Epithelial cell of proximal tubule (primary cell): ENCODE measurements around the gene PTAFR. TPM values are rescaled to one million over a fixed set of nuclear protein-coding genes. Genes with fewer than 3 reads are reported as not detected.
A peak's percentile ranks its signal among the peaks of the same experiment; 100 is the strongest.

Experiments used
- DNase-seq: peaks from one replicate; pipeline ENCODE4 v3.0.0-alpha.2; 2011; ENCODE audit warnings: low read depth
- H3K4me3 ChIP-seq: 2 replicates; pipeline ENCODE4 v1.5.1; 2011; ENCODE audit warnings: low read depth, mild to moderate bottlenecking, low read length
- total RNA-seq: library from RNA; depleted of rRNA; stranded (reverse); fragments of >200 nt; gene quantifications from 2 replicates; pipeline ENCODE4 v1.2.3, GENCODE V29; 2015
- TF ChIP-seq, protein P1 (sequence below): conservative IDR thresholded peaks from 2 replicates; pipeline ENCODE4 v1.5.1; 2012; ENCODE audit warnings: low read depth, mild to moderate bottlenecking, low read length

The PTAFR gene, protein sequence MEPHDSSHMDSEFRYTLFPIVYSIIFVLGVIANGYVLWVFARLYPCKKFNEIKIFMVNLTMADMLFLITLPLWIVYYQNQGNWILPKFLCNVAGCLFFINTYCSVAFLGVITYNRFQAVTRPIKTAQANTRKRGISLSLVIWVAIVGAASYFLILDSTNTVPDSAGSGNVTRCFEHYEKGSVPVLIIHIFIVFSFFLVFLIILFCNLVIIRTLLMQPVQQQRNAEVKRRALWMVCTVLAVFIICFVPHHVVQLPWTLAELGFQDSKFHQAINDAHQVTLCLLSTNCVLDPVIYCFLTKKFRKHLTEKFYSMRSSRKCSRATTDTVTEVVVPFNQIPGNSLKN
- 2.7 and 4.9 TPM in 2 replicates for total RNA-seq

DNA sequence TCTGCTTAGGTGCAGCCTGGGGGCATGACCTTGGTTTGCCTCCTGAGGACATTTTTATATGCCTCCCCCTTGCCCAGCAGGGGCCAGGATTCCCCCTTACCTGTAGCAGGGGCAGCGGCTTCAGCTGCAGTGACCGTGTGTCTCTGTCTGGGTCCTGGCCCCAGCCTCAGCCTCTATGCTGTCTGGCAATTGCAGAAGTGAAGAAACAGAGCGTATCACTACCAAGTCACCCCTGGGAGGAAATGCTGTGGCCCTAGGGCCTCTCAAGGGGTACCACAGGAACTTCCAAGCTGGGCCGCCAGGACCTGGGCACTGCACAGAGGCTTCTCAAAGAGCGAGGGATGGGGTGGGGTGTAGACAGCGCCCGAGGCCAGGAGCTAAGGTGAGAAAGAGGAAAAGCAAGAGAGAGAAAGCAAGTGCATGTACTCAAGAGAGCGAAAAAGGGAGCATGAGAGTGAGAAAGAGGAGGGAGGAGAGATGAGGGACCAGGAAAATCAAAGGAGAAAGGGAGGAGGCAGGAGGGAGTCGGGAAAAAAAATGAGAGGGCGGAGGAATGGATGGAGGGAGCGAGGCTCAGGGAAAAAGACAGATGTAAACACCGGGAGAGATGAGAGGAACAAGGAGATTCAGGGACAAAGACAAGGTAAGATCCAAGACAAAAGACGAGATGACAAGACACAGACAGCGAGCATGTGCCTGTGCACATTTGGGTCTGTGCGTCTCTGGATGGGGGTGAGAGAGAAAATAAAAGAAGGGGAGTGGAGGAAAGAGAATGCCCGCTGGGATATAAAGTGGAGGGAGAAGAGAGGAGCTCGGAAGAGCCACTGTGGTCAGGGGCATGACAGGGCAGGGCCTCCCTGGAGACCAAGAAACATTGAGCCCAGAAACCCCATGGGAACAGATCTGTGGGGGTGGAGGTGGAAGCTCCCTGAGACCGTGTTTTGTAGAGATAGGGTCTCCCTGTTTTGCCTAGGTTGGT is at the start of gene PTAFR:
PTAFR (minus strand) TSS at position 199 of the 979 bp plus-strand sequence. CDS start 25,669 bp downstream, outside the sequence.
- TF ChIP-seq, protein P1, sequence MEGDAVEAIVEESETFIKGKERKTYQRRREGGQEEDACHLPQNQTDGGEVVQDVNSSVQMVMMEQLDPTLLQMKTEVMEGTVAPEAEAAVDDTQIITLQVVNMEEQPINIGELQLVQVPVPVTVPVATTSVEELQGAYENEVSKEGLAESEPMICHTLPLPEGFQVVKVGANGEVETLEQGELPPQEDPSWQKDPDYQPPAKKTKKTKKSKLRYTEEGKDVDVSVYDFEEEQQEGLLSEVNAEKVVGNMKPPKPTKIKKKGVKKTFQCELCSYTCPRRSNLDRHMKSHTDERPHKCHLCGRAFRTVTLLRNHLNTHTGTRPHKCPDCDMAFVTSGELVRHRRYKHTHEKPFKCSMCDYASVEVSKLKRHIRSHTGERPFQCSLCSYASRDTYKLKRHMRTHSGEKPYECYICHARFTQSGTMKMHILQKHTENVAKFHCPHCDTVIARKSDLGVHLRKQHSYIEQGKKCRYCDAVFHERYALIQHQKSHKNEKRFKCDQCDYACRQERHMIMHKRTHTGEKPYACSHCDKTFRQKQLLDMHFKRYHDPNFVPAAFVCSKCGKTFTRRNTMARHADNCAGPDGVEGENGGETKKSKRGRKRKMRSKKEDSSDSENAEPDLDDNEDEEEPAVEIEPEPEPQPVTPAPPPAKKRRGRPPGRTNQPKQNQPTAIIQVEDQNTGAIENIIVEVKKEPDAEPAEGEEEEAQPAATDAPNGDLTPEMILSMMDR: no peak
- no peak for DNase-seq
- no peak within 1 kb of the TSS for H3K4me3 ChIP-seq

DNA sequence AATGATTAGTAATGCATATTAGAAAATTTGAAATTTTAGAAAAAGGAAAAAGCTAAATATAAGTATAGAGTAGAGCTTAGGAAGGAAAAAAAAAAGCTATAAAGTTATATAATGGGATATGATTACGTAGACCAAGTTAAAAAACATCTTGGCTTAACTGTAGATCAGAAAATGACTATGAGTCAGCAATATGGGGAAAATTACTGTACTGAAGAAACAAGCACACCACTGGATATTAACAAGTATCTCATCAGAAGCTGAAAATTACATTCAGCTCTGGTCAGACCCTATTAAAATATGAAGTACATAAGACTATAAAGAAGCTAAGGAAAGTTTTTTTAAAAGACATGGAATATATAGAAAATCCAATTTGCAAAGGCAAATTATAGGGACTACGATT is 36.8 kb upstream of the PTAFR start:
- TF ChIP-seq, protein P1: no peak
- H3K4me3 ChIP-seq: no peak overlapping the region
- no peak for DNase-seq

DNA sequence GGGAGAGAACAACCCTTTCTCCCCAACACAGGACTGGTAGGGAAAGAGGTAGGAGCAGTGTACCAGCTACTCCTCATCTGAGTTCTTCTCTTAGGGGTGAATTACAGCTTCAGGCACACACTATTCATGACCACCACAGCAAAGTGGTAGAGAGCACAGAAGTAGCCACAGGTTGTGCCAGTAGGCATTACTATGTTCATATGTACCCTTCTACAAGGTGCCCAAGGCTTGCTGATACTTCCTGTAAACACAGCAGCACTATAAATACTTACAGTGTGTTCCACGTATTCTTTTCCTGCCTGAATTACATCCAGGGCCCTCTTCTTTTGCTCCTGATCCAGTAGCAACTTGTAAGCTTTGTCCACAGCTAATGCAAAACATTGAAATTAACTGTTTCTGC is 33.2 kb upstream of the PTAFR start:
- TF ChIP-seq, protein P1: no peak
- no peak for DNase-seq
- no peak overlapping the region for H3K4me3 ChIP-seq

DNA sequence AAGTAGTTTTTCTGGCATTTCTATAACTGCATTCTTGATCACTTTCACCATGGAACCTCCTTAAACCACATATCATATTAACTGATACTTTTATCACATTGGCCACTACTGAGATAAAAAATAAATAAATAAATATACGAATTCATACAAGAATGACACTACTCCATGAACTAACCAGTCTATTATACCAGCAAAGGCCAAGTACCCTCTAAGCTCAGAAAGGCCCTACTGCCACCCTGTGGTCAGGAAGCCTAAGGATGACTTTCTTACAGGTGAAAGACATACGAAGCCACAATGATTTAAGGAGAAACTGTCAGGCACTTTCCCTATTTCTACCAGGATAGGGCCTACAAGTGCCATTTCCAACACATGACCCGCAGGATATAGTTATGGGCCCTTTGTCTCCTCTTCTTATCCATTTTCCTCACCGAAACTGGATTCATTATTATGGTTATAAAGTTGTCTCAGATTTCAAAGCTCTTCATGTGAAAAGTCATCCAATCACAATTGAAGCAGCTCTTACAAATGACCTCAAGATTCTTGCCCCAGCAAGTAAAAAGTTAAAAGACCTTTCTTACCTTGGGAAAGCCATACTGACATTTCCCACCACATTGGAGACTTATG is 32.4 kb upstream of the PTAFR start:
- peak; percentile 29 for DNase-seq
- TF ChIP-seq, protein P1: peak; percentile 96
- no peak overlapping the region for H3K4me3 ChIP-seq

DNA sequence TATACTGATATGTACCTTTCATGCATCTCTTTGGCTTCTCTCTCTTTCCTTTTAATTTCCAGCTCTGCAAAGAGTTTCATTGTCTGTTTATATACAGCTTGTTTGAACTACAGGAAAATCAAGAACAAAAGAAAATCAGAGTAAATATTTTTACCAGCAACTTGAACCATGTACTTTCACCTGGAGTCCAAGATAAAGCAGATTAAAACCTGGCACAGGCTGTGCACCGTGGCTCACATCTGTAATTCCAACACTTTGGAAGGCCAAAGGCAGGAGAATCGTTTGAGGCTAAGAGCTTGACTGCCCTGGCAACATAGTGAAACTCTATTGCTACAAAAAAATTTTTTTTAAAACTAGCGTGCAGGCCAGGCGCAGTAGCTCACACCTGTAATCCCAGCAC is 28.8 kb upstream of the PTAFR start:
- no peak for DNase-seq

DNA sequence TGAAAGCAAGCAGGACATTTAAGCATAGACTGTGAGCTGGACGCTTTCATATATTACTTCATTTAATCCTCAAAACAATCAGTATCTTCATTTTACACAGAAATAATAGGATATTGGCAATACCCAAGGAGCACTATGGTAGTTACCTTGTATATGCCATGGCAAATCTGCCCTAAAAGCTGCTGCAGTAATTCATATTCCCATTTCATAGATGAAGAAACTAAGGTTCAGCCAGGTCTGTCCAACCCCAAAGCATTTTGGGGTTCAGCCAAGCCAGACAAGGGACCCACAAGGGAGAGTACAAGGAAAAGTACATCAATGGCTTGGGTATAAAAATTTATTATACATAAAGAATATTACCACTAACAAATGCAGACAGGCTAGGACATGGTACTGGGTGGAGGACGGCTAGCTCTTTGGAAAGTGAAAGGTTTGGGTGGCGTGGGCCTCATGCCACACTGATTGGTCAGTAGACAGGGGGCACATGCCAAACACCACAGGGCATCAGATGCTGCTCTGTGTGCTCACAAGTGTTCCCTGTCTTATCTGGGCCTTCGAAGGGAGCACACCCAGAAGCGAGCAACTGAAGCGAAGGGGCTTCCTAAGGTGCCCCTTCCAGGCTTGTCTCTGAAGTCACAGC is 23.9 kb upstream of the PTAFR start:
- DNase-seq: no peak
- TF ChIP-seq, protein P1: no peak
- H3K4me3 ChIP-seq: no peak overlapping the region

More for the DNA sequence above, 28.8 kb upstream of the PTAFR start:
- no peak overlapping the region for H3K4me3 ChIP-seq
- TF ChIP-seq, protein P1: no peak
